ENCODE results near the gene MCHR1.
A peak's percentile ranks its signal among the peaks of the same experiment; 100 is the strongest.

The MCHR1 gene

DNA sequence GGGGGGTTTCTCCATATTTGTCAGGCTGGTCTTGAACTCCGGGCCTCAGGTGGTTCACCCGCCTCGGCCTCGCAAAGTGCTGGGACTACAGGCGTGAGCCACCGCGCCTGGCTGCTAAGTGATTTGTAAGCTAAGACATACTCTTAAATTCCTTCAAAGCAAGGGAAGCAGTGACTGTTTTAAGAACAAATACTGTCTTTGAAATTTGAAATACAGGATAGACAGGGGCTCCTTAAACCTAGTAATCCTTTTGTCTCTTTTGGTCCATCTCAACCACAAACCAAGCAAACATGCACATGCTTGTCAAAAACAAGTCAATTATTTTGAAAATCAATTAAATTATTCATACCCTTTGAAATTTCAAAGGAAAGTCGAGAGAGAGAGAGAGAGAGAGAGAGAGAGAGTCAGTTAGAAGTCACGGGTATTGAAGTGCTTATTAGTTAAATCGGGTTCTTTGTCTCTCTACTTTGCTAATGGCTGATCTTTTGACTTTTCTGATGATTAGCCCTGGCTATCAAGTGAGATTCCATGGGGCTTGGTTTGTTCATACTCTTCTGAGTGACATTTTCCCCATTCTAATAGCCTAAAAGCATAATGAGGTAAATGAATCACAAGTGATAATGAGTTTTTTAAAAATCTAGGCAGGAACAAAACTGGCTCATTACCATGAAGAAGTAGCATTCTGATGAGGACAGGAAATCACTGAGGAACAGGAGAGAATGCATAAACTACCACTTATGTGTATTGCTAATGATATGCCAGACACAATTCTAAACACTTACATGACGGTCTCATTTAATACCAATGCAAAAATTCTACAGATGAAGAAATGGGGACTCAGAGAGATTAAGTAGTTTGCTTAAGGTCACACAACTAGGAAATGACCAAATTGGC is 48.0 kb downstream of the MCHR1 start:
- no peak for DNase-seq

DNA sequence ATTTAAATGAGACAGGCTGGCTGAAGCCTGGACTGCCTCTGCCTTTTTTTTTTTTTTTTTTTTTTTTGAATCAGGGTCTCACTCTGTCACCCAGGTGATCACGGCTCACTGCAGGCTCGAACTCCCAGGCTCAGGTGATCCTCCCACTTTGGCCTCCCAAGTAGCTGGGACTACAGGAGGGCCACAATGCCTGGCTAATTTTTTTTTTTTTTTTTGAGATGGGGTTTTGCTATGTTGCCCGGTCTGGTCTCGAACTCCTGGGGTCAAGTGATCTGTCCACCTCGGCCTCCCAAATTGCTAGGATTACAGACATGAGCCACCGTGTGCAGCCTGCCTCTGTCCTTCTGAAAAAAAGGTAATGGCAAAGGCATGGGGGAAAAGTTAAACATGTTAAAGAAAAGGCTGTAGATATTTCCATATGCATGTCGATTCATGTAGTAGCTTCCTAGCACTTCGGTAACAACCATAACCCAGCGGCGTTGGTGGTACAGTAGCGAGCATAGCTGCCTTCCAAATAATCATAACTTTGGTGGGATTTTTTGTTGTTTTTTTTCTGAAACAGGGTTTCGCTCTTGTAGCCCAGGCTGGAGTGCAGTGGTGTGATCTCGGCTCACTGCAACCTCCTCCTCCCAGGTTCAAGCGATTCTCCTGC is 48.8 kb downstream of the MCHR1 start:
- no peak for DNase-seq

DNA sequence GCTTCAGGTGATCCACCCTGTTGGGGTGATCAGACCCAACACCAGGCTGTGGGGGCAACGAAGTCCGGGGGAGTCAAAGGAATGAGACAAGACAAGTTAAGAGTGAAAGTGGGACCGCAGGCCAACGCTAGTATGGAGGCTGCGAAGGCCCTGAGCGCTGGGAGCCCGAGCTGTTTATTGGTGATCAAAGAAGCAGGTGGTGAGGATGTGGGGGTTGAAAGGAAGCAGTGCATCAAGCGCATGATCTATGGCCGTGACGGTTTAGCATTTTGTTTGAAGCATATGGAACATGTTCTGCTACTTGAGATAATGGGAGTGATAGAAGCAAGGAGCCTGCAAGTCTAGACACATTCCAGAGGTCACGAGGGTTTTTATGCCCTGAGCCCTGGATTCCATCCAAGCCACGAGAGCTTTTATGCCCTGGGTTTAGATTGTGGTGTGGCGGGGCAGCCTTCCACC is 49.5 kb downstream of the MCHR1 start:
- peak; percentile 46 for DNase-seq

DNA sequence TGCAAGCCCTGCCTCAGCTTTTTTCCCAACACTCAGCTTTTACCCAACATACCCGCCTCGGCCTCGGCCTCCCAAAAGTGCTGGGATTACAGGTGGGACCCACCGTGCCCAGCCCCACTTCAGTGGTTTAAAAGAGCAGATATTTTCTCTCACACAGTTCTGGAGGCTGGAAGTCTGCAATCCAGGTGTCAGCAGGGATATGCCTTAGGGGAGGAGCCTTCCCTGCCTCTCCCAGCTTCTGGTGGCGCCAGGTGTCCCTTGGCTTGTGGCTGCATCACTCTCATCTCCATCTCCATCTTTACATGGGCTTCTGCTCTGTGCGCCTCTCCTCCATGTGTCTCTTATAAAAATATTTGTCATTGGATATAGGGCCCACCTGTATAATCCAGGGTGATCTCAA is 50.0 kb downstream of the MCHR1 start:
- DNase-seq, result no peak
